Panc1 (cell line): ENCODE measurements around the gene SH2D1A. TPM values are rescaled to one million over a fixed set of nuclear protein-coding genes. Genes with fewer than 3 reads are reported as not detected.
A peak's percentile ranks its signal among the peaks of the same experiment; 100 is the strongest.

Source experiments
- ATAC-seq: fragments of 200-7000 bp; cut with Tn5 transposase; 2 replicates; pipeline ENCODE4 v1.9.1; 2020; ENCODE audit warnings: mild to moderate bottlenecking, moderate library complexity
- BruUV-seq: library from RNA; stranded (reverse); fragments of 400-500 nt; replicated peaks from 2 replicates; lab custom pipeline; 2021; lab: Mats Ljungman, UMichigan
- CTCF ChIA-PET: fragments of 300-600 bp; sonication (Branson Sonifier 250); formaldehyde crosslinking; loops from one replicate; lab custom pipeline; 2022; ENCODE audit warnings: antibody characterized with exemption; lab: Charles Lee
- POLR2A ChIA-PET: fragments of 300-600 bp; sonication (Branson Sonifier 250); formaldehyde crosslinking; loops from one replicate; lab custom pipeline; 2022; ENCODE audit warnings: antibody characterized with exemption; lab: Charles Lee
- DNase-seq: peaks from one replicate; pipeline ENCODE4 v3.0.0-alpha.2; 2010; ENCODE audit warnings: low read depth, low spot score
- H3K27ac ChIP-seq: 2 replicates; pipeline ENCODE4 v1.5.1; 2011; ENCODE audit warnings: mild to moderate bottlenecking, low read length, inconsistent platforms
- H3K27me3 ChIP-seq: fragments of 200-500 bp; sonication (Bioruptor generic); 2 replicates; pipeline ENCODE4 v1.6.0; 2014; ENCODE audit warnings: low read length, inconsistent platforms; ENCODE audit not compliant: control insufficient read depth, insufficient read depth
- H3K36me3 ChIP-seq: fragments of 200-500 bp; sonication (Bioruptor generic); 2 replicates; pipeline ENCODE4 v1.5.1; 2014; ENCODE audit warnings: inconsistent platforms, mild to moderate bottlenecking, low read length, moderate library complexity; ENCODE audit not compliant: control insufficient read depth, insufficient read depth
- H3K4me1 ChIP-seq: 2 replicates; pipeline ENCODE4 v1.5.1; 2011; ENCODE audit warnings: inconsistent platforms, mild to moderate bottlenecking, low read length, moderate library complexity; ENCODE audit not compliant: control insufficient read depth, insufficient read depth
- H3K4me3 ChIP-seq, 2 experiments: 2 replicates each; pipeline ENCODE4 v1.5.1; 2011 to 2012; ENCODE audit warnings: low read depth in 2 of 2, low read length in 2 of 2, mild to moderate bottlenecking in 2 of 2, inconsistent platforms in 1 of 2, moderate library complexity in 1 of 2
- H3K9me3 ChIP-seq: fragments of 200-500 bp; sonication (Bioruptor generic); 2 replicates; pipeline ENCODE4 v1.5.1; 2014; ENCODE audit warnings: low read depth, mild to moderate bottlenecking, inconsistent platforms, low read length, moderate library complexity; ENCODE audit not compliant: control insufficient read depth, insufficient read depth
- POLR2AphosphoS5 ChIP-seq: IDR thresholded peaks from 2 replicates; pipeline ENCODE4 v1.6.1; 2012; ENCODE audit warnings: mild to moderate bottlenecking, low read depth, low read length, moderate library complexity
- SIN3A ChIP-seq: IDR thresholded peaks from 2 replicates; pipeline ENCODE4 v1.6.1; 2012; ENCODE audit warnings: low read depth, mild to moderate bottlenecking, low read length, moderate library complexity, borderline replicate concordance; ENCODE audit not compliant: insufficient read depth
- TCF7L2 ChIP-seq: IDR thresholded peaks from 2 replicates; pipeline ENCODE4 v1.6.1; 2011; ENCODE audit warnings: mild to moderate bottlenecking, low read depth, low read length, inconsistent platforms
- in situ Hi-C: cut with HindIII; loops from 2 replicates; pipeline ENCODE4 v1.10.0; 2016; ENCODE audit warnings: low sequenced_read_pairs, low pct_unique_long_range_greater_than_20kb
- intact Hi-C: fragments of 100-400 bp; cut with micrococcal nuclease; formaldehyde crosslinking; loops from one replicate; pipeline ENCODE4 v1.10.0; 2022; ENCODE audit not compliant: unreplicated experiment
- total RNA-seq: library from RNA; stranded (reverse); gene quantifications from one replicate; pipeline ENCODE4 v1.2.1, GENCODE V29; 2021; ENCODE audit not compliant: unreplicated experiment
- TF ChIP-seq, protein P1 (sequence below): fragments of 450-650 bp; IDR thresholded peaks from 2 replicates; pipeline ENCODE4 v1.5.1; 2017; ENCODE audit warnings: mild to moderate bottlenecking
- TF ChIP-seq, protein P2 (sequence below), 2 experiments: IDR thresholded peaks; 2 replicates each; pipeline ENCODE4 v1.6.1; 2011 to 2012; ENCODE audit warnings: low read depth in 2 of 2, control low read depth in 1 of 2, low read length in 1 of 2, mild to moderate bottlenecking in 1 of 2, moderate library complexity in 1 of 2; ENCODE audit not compliant: insufficient read depth in 1 of 2

The SH2D1A gene
- total RNA-seq, 1 experiment from 2014 or later, result 0.21 TPM

DNA sequence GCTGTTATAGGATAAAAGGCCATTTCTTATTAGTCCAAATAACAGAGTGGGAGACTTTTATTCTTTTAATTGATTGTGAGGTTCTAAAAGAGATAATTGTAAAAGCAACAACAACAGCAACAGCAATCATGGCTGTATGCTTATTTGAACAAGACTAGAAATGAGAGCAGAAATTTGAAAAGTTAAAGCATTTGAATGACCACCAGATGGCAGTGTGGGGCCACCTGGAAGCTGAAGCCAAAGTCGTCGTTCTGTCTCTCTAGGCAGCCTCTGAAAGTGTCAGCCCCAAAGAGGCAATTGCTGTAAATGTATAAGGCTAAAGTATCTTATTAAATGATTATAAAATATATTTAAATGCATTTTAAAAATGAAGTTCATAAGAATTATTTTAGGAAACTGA, 42.2 kb downstream of the SH2D1A start:
- DNase-seq, result peak; percentile 24
- intact Hi-C loops (loop anchor here (10.0 kb wide), 1 partner anchor 174 kb away; no protein-coding TSS in a partner anchor), in situ Hi-C loops (no loop called here)
- Histone ChIP-seq H3K9me3 (no peaks in the 10 kb centered on the region), H3K36me3 (no peaks in the 10 kb centered on the region), H3K27ac (no peak overlapping the region), H3K4me3 (no peak overlapping the region), H3K4me1 (no peaks in the 10 kb centered on the region), H3K27me3 (peaks cover 4% of the 10 kb centered on the region)
- BruUV-seq, result no TSS peak
- ChIA-PET POLR2A (no interaction called here), CTCF (no interaction called here)
- peak; percentile 79; the same call in 1 of the 2 replicates for ATAC-seq
- TF ChIP-seq, protein P1, sequence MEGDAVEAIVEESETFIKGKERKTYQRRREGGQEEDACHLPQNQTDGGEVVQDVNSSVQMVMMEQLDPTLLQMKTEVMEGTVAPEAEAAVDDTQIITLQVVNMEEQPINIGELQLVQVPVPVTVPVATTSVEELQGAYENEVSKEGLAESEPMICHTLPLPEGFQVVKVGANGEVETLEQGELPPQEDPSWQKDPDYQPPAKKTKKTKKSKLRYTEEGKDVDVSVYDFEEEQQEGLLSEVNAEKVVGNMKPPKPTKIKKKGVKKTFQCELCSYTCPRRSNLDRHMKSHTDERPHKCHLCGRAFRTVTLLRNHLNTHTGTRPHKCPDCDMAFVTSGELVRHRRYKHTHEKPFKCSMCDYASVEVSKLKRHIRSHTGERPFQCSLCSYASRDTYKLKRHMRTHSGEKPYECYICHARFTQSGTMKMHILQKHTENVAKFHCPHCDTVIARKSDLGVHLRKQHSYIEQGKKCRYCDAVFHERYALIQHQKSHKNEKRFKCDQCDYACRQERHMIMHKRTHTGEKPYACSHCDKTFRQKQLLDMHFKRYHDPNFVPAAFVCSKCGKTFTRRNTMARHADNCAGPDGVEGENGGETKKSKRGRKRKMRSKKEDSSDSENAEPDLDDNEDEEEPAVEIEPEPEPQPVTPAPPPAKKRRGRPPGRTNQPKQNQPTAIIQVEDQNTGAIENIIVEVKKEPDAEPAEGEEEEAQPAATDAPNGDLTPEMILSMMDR, result peak; percentile 86
- TF ChIP-seq SIN3A, result no peak

DNA sequence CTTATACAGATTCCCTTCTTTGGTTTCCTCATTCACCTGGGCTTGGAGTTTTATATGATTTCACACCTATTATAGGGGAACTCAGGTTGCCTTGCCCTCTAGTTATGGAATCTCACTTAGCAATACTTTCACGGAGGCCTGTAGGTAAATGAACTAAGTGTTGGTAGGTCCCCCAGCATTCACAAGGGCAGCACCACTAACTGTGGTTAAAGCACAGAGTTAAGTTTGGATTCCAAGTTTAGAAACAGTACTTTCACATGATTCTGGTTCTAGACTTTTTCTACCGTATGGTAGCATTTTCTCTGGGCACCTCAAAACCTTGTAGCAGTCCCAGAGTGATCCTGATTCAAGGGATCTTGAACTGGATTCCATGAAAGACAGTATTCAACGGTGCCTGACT, 46.4 kb downstream of the SH2D1A start:
- BruUV-seq, result no TSS peak
- H3K4me3 ChIP-seq, result no peak overlapping the region
- intact Hi-C loops, result no loop called here
- no peaks in the 10 kb centered on the region for H3K36me3 ChIP-seq
- TF ChIP-seq, protein P1, result no peak
- TF ChIP-seq, protein P2, sequence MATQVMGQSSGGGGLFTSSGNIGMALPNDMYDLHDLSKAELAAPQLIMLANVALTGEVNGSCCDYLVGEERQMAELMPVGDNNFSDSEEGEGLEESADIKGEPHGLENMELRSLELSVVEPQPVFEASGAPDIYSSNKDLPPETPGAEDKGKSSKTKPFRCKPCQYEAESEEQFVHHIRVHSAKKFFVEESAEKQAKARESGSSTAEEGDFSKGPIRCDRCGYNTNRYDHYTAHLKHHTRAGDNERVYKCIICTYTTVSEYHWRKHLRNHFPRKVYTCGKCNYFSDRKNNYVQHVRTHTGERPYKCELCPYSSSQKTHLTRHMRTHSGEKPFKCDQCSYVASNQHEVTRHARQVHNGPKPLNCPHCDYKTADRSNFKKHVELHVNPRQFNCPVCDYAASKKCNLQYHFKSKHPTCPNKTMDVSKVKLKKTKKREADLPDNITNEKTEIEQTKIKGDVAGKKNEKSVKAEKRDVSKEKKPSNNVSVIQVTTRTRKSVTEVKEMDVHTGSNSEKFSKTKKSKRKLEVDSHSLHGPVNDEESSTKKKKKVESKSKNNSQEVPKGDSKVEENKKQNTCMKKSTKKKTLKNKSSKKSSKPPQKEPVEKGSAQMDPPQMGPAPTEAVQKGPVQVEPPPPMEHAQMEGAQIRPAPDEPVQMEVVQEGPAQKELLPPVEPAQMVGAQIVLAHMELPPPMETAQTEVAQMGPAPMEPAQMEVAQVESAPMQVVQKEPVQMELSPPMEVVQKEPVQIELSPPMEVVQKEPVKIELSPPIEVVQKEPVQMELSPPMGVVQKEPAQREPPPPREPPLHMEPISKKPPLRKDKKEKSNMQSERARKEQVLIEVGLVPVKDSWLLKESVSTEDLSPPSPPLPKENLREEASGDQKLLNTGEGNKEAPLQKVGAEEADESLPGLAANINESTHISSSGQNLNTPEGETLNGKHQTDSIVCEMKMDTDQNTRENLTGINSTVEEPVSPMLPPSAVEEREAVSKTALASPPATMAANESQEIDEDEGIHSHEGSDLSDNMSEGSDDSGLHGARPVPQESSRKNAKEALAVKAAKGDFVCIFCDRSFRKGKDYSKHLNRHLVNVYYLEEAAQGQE (IDR thresholded peaks at IDR 0.05; ENCODE audit: insufficient read depth in 1 of 2, low read depth in 2 of 2, low read length in 1 of 2), result no peak
- no peak for TF ChIP-seq TCF7L2
- DNase-seq (no peak), ATAC-seq (no peak)
- POLR2A ChIA-PET, result no interaction called here
- peaks cover 4% of the 10 kb centered on the region; the same call in 1 of the 2 replicates for H3K27me3 ChIP-seq
- in situ Hi-C loops, result no loop called here
- no peaks in the 10 kb centered on the region for H3K4me1 ChIP-seq
- no peaks in the 10 kb centered on the region for H3K9me3 ChIP-seq
- CTCF ChIA-PET, result no interaction called here
- no peak overlapping the region for H3K27ac ChIP-seq

DNA sequence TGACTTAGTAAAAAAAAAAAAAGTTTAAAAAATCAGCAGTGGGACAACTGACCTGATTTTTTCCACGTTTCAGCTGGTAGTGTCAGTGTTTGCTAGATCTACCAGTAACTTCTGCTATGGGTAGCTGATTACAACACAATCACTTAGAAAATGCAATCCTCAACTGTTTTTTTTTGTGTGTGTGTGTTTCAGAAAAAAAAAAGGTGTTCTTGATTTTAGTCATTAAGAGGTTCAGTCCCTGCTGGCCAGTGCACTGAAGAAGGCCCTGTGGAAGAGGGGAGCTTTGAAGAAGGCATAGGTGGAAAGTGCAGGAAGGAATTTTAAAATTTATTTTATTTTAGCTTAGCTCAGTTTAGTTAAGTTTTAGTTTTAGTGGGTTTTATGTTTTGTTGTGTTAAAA, 46.9 kb downstream of the SH2D1A start:
- Histone ChIP-seq H3K27me3 (peaks cover 4% of the 10 kb centered on the region; the same call in 1 of the 2 replicates), H3K36me3 (no peaks in the 10 kb centered on the region), H3K4me3 (no peak overlapping the region), H3K27ac (no peak overlapping the region), H3K9me3 (no peaks in the 10 kb centered on the region), H3K4me1 (no peaks in the 10 kb centered on the region)
- POLR2A ChIA-PET, result no interaction called here
- intact Hi-C loops (no loop called here), in situ Hi-C loops (no loop called here)
- TF ChIP-seq, protein P2 (IDR thresholded peaks at IDR 0.05; ENCODE audit: insufficient read depth in 1 of 2, low read depth in 2 of 2, low read length in 1 of 2), result no peak
- no peak for TF ChIP-seq TCF7L2
- no peak for TF ChIP-seq SIN3A
- TF ChIP-seq, protein P1, result no peak
- TF ChIP-seq POLR2AphosphoS5, result no peak
- no peak for DNase-seq
- BruUV-seq, result no TSS peak
- CTCF ChIA-PET, result no interaction called here
- no peak for ATAC-seq
